H1 (cell line): Measurements from ENCODE around the gene MMS19.
A peak's percentile ranks its signal among the peaks of the same experiment; 100 is the strongest.

Experiments
- CHD2 ChIP-seq: IDR thresholded peaks from 2 replicates; pipeline ENCODE4 v1.6.1; 2012; ENCODE audit warnings: low read length, improper control_type of control experiment
- CTCF ChIP-seq, 3 experiments: IDR thresholded peaks; 1 replicate in 2 of 3; 2 replicates in 1 of 3; pipeline versions ENCODE4 v1.5.1 to v1.6.1; 2011; ENCODE audit warnings: low read length in 3 of 3, mild to moderate bottlenecking in 3 of 3, inconsistent platforms in 2 of 3, low read depth in 1 of 3, moderate library complexity in 1 of 3; ENCODE audit not compliant: insufficient read depth in 1 of 3; ENCODE audit errors: control extremely low read depth in 1 of 3
- EP300 ChIP-seq, 2 experiments: IDR thresholded peaks; 1 replicate in 1 of 2; 2 replicates in 1 of 2; pipeline ENCODE4 v1.6.1; 2011 to 2012; ENCODE audit warnings: low read depth in 2 of 2, low read length in 2 of 2, mild to moderate bottlenecking in 2 of 2, borderline replicate concordance in 1 of 2, inconsistent platforms in 1 of 2, moderate library complexity in 1 of 2
- EZH2 ChIP-seq: fragments of 200-600 bp; sonication (generic); IDR thresholded peaks from 2 replicates; pipeline ENCODE4 v1.7.1; 2012; ENCODE audit warnings: low read depth, mild to moderate bottlenecking, moderate library complexity, low read length, inconsistent platforms; ENCODE audit not compliant: severe bottlenecking
- SIX5 ChIP-seq: IDR thresholded peaks from 2 replicates; pipeline ENCODE4 v1.6.1; 2011; ENCODE audit warnings: mild to moderate bottlenecking, low read depth, low read length

- TF ChIP-seq SIX5 (no peak), CTCF (IDR thresholded peaks at IDR 0.05; ENCODE audit: control extremely low read depth in 1 of 3, insufficient read depth in 1 of 3, low read depth in 1 of 3, low read length in 3 of 3) (peak; percentile 12 to 50 (median 27); a peak in 3 of 4 replicates), EP300 (IDR thresholded peaks at IDR 0.05; ENCODE audit: borderline replicate concordance in 1 of 2, low read depth in 2 of 2, low read length in 2 of 2) (no peak), CHD2 (no peak), EZH2 (no peak)
These were observed 41.4 kb upstream of the MMS19 start for GRCh38 chr10:97539523-97540200.
